ENCODE results near the gene USP43.

The USP43 gene

GRCh38 chr17:9676084-9676483 is 30.8 kb downstream of the USP43 start:
- peaks cover 15% of the 10 kb centered on the region for H3K9me3 ChIP-seq (ENCODE audit: insufficient read depth, low read length)
- DNase-seq (ENCODE audit: low read depth, low spot score), result no peak
- H3K4me1 ChIP-seq (ENCODE audit: insufficient read depth, insufficient read length), result no peaks in the 10 kb centered on the region
- no peak overlapping the region for H3K4me3 ChIP-seq (ENCODE audit: insufficient read length, low read depth)
- TF ChIP-seq SUZ12 (IDR thresholded peaks at IDR 0.05; ENCODE audit: extremely low read depth, insufficient read depth, insufficient read length) (no peak), YY1 (IDR thresholded peaks at IDR 0.05; ENCODE audit: insufficient read depth, insufficient read length) (no peak), ZNF274 (IDR thresholded peaks at IDR 0.05; ENCODE audit: low read depth, low read length) (no peak)
- no peak overlapping the region for H3K9ac ChIP-seq (ENCODE audit: insufficient read length, low read depth)
- no peaks in the 10 kb centered on the region for H3K27me3 ChIP-seq (ENCODE audit: insufficient read depth, insufficient read length)
- H3K36me3 ChIP-seq (ENCODE audit: insufficient read depth, insufficient read length, low read length), result peaks cover 11% of the 10 kb centered on the region

- Histone ChIP-seq H3K9me3 (ENCODE audit: insufficient read depth, low read length) (peaks cover 15% of the 10 kb centered on the region), H3K27me3 (ENCODE audit: insufficient read depth, insufficient read length) (no peaks in the 10 kb centered on the region), H3K4me1 (ENCODE audit: insufficient read depth, insufficient read length) (no peaks in the 10 kb centered on the region), H3K36me3 (ENCODE audit: insufficient read depth, insufficient read length, low read length) (peaks cover 11% of the 10 kb centered on the region), H3K4me3 (ENCODE audit: insufficient read length, low read depth) (no peak overlapping the region), H3K9ac (ENCODE audit: insufficient read length, low read depth) (no peak overlapping the region)
- no peak for DNase-seq (ENCODE audit: low read depth, low spot score)
- TF ChIP-seq YY1 (IDR thresholded peaks at IDR 0.05; ENCODE audit: insufficient read depth, insufficient read length) (no peak), SUZ12 (IDR thresholded peaks at IDR 0.05; ENCODE audit: extremely low read depth, insufficient read depth, insufficient read length) (no peak)
These were observed 31.5 kb downstream of the USP43 start for GRCh38 chr17:9676820-9677310.

GRCh38 chr17:9677411-9677810 is 32.1 kb downstream of the USP43 start:
- peaks cover 11% of the 10 kb centered on the region for H3K36me3 ChIP-seq (ENCODE audit: insufficient read depth, insufficient read length, low read length)
- no peaks in the 10 kb centered on the region for H3K27me3 ChIP-seq (ENCODE audit: insufficient read depth, insufficient read length)
- H3K9me3 ChIP-seq (ENCODE audit: insufficient read depth, low read length), result peaks cover 15% of the 10 kb centered on the region
- TF ChIP-seq SUZ12 (IDR thresholded peaks at IDR 0.05; ENCODE audit: extremely low read depth, insufficient read depth, insufficient read length) (no peak), YY1 (IDR thresholded peaks at IDR 0.05; ENCODE audit: insufficient read depth, insufficient read length) (no peak), ZNF274 (IDR thresholded peaks at IDR 0.05; ENCODE audit: low read depth, low read length) (no peak)
- H3K4me1 ChIP-seq (ENCODE audit: insufficient read depth, insufficient read length), result no peaks in the 10 kb centered on the region
- H3K9ac ChIP-seq (ENCODE audit: insufficient read length, low read depth), result no peak overlapping the region
- no peak for DNase-seq (ENCODE audit: low read depth, low spot score)
- H3K4me3 ChIP-seq (ENCODE audit: insufficient read length, low read depth), result no peak overlapping the region

- no peak for DNase-seq (ENCODE audit: low read depth, low spot score)
- Histone ChIP-seq H3K4me3 (ENCODE audit: insufficient read length, low read depth) (no peak overlapping the region), H3K9ac (ENCODE audit: insufficient read length, low read depth) (no peak overlapping the region), H3K36me3 (ENCODE audit: insufficient read depth, insufficient read length, low read length) (peaks cover 11% of the 10 kb centered on the region), H3K27me3 (ENCODE audit: insufficient read depth, insufficient read length) (no peaks in the 10 kb centered on the region), H3K9me3 (ENCODE audit: insufficient read depth, low read length) (peaks cover 15% of the 10 kb centered on the region), H3K4me1 (ENCODE audit: insufficient read depth, insufficient read length) (no peaks in the 10 kb centered on the region)
- TF ChIP-seq SUZ12 (IDR thresholded peaks at IDR 0.05; ENCODE audit: extremely low read depth, insufficient read depth, insufficient read length), result no peak
- no peak for TF ChIP-seq YY1 (IDR thresholded peaks at IDR 0.05; ENCODE audit: insufficient read depth, insufficient read length)
- no peak for TF ChIP-seq ZNF274 (IDR thresholded peaks at IDR 0.05; ENCODE audit: low read depth, low read length)
These were observed 32.6 kb downstream of the USP43 start for GRCh38 chr17:9677896-9678295.

GRCh38 chr17:9684955-9685621 is 39.8 kb downstream of the USP43 start:
- no peak overlapping the region for H3K9ac ChIP-seq (ENCODE audit: insufficient read length, low read depth)
- no peaks in the 10 kb centered on the region for H3K4me1 ChIP-seq (ENCODE audit: insufficient read depth, insufficient read length)
- H3K27me3 ChIP-seq (ENCODE audit: insufficient read depth, insufficient read length), result no peaks in the 10 kb centered on the region
- peaks cover 8% of the 10 kb centered on the region for H3K36me3 ChIP-seq (ENCODE audit: insufficient read depth, insufficient read length, low read length)
- TF ChIP-seq ZNF274 (IDR thresholded peaks at IDR 0.05; ENCODE audit: low read depth, low read length) (no peak), SUZ12 (IDR thresholded peaks at IDR 0.05; ENCODE audit: extremely low read depth, insufficient read depth, insufficient read length) (no peak), YY1 (IDR thresholded peaks at IDR 0.05; ENCODE audit: insufficient read depth, insufficient read length) (no peak)
- no peak for DNase-seq (ENCODE audit: low read depth, low spot score)
- no peak overlapping the region for H3K4me3 ChIP-seq (ENCODE audit: insufficient read length, low read depth)
- peaks cover 7% of the 10 kb centered on the region for H3K9me3 ChIP-seq (ENCODE audit: insufficient read depth, low read length)

- TF ChIP-seq SUZ12 (IDR thresholded peaks at IDR 0.05; ENCODE audit: extremely low read depth, insufficient read depth, insufficient read length), result no peak
- no peak for TF ChIP-seq YY1 (IDR thresholded peaks at IDR 0.05; ENCODE audit: insufficient read depth, insufficient read length)
- TF ChIP-seq ZNF274 (IDR thresholded peaks at IDR 0.05; ENCODE audit: low read depth, low read length), result no peak
- no peak for DNase-seq (ENCODE audit: low read depth, low spot score)
- Histone ChIP-seq H3K4me3 (ENCODE audit: insufficient read length, low read depth) (no peak overlapping the region), H3K4me1 (ENCODE audit: insufficient read depth, insufficient read length) (no peaks in the 10 kb centered on the region), H3K36me3 (ENCODE audit: insufficient read depth, insufficient read length, low read length) (peaks cover 12% of the 10 kb centered on the region), H3K9me3 (ENCODE audit: insufficient read depth, low read length) (no peaks in the 10 kb centered on the region), H3K9ac (ENCODE audit: insufficient read length, low read depth) (no peak overlapping the region), H3K27me3 (ENCODE audit: insufficient read depth, insufficient read length) (no peaks in the 10 kb centered on the region)
These were observed 48.4 kb downstream of the USP43 start for GRCh38 chr17:9693755-9694154.

- no peak overlapping the region for H3K9ac ChIP-seq (ENCODE audit: insufficient read length, low read depth)
- DNase-seq (ENCODE audit: low read depth, low spot score), result no peak
- no peaks in the 10 kb centered on the region for H3K9me3 ChIP-seq (ENCODE audit: insufficient read depth, low read length)
- H3K4me1 ChIP-seq (ENCODE audit: insufficient read depth, insufficient read length), result no peaks in the 10 kb centered on the region
- TF ChIP-seq YY1 (IDR thresholded peaks at IDR 0.05; ENCODE audit: insufficient read depth, insufficient read length) (no peak), ZNF274 (IDR thresholded peaks at IDR 0.05; ENCODE audit: low read depth, low read length) (no peak), SUZ12 (IDR thresholded peaks at IDR 0.05; ENCODE audit: extremely low read depth, insufficient read depth, insufficient read length) (no peak)
- no peaks in the 10 kb centered on the region for H3K27me3 ChIP-seq (ENCODE audit: insufficient read depth, insufficient read length)
- no peak overlapping the region for H3K4me3 ChIP-seq (ENCODE audit: insufficient read length, low read depth)
- peaks cover 12% of the 10 kb centered on the region for H3K36me3 ChIP-seq (ENCODE audit: insufficient read depth, insufficient read length, low read length)
These were observed 51.1 kb downstream of the USP43 start for GRCh38 chr17:9696279-9697044.
